GM18951 (cell line): ENCODE measurements around the gene CEP192.

Source experiments
- POLR2A ChIP-seq: IDR thresholded peaks from 4 replicates; pipeline ENCODE4 v1.6.1; 2011; ENCODE audit warnings: mild to moderate bottlenecking; ENCODE audit not compliant: insufficient read length, insufficient read depth; ENCODE audit errors: extremely low read depth
- in situ Hi-C: fragments of 300-500 bp; cut with MboI; formaldehyde crosslinking; loops from one replicate; pipeline ENCODE4 v1.12.0; 2022; ENCODE audit warnings: low sequenced_read_pairs, mixed read lengths, inconsistent platforms; ENCODE audit not compliant: unreplicated experiment

Gene CEP192

GRCh38 chr18:13025233-13025632 lies 34.1 kb downstream of the CEP192 start:
- in situ Hi-C loops, result no loop called here
- TF ChIP-seq POLR2A, result no peak

DNA sequence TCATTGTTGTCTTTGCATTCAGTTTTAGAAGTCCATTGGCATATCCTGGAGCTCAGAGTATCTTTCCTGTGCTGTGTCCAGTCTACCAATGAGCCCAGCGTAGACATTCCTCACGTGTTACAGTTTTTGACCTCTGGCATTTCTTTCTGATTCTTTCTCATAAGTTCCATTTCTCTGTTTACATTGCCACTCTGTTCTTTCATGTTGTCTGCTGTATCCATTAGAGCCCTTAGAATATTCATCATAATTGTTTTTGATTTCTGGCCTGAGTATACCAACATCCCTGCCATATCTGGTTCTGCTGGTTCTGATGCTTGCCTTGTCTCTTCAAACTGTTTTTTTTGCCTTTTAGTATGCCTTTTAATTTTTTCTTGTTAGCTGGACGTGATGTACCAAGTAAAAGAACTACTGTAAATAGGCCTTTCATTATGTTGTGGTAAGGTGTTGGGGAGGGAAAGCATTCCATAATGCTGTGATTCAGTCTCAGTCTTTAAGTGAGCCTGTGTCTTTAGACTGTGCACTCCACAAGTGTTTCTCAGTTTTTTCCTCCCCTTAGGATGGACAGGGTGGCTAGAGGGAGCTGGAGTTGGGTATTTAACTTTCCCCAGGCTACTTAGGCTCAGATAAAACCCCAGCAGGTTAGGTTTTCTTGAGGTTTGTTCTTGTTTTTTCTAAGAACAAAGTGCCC lies 35.6 kb downstream of the CEP192 start:
- no peak for TF ChIP-seq POLR2A
- in situ Hi-C loops, result no loop called here

DNA sequence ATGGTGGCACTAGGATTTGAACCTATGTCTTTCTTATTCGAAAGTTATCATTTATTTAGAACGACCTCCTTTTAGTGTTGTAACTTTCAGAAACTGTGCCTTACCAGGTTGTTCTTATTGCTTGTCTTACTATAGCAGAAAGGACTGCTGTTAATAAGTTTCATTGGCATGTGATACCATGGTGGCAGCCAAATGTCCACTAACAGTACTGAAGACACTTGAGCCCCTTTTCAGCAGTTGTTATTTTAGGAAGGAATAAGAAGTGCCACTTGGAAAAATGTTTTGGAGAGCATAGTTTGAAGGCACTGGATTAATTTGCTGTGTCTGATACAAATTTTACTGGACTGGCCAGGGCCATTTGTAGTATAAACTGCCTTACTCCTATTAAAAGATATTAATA lies 37.7 kb downstream of the CEP192 start:
- no peak for TF ChIP-seq POLR2A
- in situ Hi-C loops, result no loop called here

DNA sequence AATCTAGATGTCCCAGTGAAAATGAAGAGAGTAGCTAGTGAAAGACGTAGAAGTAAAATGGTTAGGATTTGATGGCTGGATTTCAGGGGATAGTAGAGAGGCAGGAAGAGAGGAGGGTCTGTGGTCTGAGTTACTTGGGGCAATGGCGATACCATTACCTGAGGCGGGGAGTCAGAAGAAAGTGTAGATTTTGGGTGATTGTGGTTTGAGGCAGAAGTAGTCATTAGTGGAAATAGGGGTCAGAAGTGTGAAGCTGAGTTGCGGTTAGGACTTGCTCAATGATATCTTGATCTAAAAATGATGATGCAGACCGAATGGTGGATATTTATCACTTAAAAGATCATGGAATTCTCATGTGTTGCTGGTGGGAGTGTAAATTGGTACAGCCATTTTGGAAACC lies 41.0 kb downstream of the CEP192 start:
- in situ Hi-C loops, result no loop called here
- no peak for TF ChIP-seq POLR2A

DNA sequence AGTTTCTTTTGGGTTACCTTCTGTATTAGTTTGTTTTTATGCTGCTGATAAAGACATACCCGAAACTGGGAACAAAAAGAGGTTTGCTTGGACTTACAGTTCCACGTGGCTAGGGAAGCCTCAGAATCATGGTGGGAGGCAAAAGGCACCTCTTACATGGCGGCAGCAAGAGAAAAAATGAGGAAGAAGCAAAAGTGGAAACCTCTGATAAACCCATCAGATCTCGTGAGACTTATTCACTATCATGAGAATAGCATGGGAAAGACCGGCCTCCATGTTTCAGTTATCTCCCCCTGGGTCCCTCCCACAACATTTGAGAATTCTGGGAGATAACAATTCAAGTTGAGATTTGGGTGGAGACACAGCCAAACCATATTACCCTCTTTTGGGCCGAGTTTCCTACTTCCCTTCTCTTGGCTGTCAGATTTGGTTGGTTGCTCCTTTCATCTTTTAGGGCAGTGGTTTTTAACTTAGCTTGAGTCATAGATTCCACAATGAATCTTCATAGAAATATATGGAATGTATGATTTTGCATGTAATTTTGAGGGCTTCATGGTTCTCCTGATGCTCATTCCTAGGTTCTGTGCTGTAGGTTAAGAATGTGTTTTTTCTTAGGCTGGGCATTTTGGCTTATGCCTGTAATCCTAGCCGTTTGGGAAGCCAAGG lies 44.2 kb downstream of the CEP192 start:
- TF ChIP-seq POLR2A, result no peak
- in situ Hi-C loops, result no loop called here

DNA sequence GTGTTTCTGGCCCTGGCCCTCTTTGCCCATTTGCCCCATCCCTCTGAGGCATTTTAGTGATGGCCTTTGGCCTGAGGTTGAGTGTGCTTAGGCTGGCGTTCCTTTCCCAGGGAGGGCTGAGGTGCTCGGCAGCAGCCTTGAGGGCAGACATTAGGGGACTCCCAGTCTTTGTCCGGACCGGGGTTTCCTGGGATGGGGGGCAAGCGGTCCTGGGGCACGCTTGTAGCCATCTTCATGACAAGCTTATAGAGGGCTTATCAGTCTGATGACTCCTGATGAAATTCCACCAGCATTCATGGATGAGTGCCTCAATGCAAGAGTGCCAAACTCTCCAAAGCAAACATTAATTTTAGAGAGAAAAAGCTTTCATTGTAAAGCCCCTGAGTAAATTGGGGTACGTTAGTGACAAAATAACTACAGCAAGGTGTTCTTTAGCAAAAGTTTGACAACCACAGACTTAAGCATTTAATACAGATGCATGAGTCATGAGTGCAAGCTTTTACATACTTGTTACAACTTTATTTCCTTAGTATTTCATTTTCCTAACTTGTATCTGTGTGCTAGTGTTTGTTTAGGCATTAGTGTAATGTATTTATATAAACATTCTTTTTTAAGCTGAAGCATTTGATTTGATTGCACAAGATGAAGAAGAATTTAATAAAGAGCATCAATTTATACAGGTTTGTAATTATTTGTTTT lies 45.6 kb downstream of the CEP192 start:
- in situ Hi-C loops, result no loop called here

DNA sequence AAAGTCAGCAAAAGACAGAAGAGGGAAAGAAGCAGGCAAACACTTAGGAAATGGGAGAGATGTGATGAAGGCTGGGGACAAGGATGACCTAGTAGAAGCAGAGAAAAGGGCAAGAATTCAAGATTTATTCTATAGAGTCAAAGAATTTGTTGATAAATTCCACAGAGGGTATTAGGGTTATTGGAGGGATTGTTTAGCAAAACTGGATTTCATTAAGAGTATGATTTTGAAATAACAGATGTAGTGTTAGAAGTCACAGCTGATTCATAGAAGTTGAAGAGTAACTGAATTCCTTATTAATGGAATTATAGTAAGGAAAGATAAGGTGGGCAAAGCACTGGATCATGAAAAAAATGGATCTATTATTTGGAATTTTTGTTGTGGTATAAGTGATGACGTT lies 48.6 kb downstream of the CEP192 start:
- in situ Hi-C loops, result no loop called here
- TF ChIP-seq POLR2A, result no peak

More for the DNA sequence above, 45.6 kb downstream of the CEP192 start:
- no peak for TF ChIP-seq POLR2A

- TF ChIP-seq POLR2A, result no peak
- in situ Hi-C loops, result no loop called here
These were observed 51.9 kb downstream of the CEP192 start for GRCh38 chr18:13043066-13043465.

DNA sequence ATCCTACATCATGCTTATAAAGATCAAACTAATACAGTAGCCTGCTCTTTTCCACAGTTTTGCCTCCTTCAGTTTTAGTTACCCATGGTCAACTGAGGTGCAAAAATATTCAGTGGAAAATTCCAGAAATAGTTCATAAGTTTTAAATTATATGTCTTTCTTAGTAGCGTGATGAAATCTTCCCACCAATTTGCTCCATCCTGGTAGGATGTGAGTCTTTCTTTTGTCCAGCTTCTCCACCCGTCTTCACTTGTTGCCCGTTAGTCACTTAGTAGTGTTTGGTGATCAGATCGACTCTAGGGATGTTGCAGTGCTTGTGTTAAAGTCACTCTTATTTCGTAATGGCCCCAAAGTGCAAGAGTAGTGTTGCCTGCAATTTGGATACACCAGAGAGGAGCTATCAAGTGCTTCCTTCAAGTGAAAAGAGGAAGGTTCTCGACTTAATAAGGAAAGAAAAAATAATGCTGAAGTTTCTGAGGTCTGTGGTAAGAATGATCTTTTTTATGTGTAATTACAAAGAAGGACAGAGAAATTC lies 57.0 kb downstream of the CEP192 start:
- in situ Hi-C loops, result no loop called here
- TF ChIP-seq POLR2A, result no peak

DNA sequence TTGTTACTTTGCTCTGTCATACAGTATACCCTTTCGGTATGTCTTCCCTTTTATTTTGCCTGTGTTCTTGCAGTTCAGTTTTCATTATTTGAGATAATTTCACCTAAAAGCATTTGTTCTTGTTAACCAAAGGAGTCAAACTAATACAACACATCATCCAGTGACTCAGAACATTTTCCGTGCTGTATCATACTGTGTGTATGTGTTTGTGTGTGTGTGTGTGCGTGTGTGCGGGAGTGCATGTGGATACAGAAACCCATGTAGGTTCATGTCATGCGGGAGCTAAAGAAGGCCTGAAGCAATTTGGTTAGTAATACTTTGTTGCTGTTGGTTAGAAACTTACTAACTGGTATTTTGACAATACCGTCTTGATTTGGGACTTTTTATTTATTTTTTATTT lies 60.0 kb downstream of the CEP192 start:
- TF ChIP-seq POLR2A, result no peak
- in situ Hi-C loops, result no loop called here

DNA sequence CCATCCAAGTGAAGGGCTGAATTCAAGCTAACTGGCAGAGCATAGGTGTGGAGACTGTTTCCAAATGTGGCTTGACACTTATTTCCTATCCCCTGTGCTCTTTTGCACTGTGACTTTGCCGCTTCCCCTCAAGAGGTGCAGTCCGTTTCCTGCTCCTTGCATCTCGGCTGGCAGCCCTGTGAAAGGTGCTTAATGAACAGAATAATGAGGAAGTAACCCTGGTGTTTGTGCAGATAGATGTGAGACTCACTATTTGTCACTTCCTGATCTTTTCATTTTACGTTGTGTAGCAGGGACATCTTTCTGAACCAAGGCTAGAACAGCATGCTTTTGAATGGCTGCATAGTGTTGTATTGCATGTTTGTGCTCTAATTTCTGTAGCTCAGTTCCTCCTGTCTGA lies 60.8 kb downstream of the CEP192 start:
- TF ChIP-seq POLR2A, result no peak
- in situ Hi-C loops, result no loop called here

DNA sequence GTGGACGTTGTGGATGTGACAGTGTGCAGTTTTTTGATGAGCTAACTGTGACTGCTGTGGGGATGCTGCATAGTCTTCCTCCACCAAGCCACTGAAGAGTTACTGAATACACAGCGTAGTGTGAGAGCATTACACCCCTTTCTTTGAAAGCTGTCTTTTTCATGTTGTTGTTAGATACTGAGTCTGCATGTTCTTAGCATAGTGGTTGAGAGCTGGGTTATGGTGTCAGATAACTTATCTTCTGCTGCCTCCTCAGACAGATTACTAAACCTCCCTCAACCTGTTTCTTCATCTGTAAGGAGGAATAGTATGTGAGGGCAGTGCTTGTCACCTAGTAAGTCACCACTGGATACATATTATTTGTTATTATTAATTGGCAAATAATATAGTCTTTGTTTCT lies 63.2 kb downstream of the CEP192 start:
- in situ Hi-C loops, result no loop called here
- TF ChIP-seq POLR2A, result no peak

- TF ChIP-seq POLR2A, result no peak
- in situ Hi-C loops, result no loop called here
These were observed 70.5 kb downstream of the CEP192 start for GRCh38 chr18:13061630-13062189.

- in situ Hi-C loops, result no loop called here
- no peak for TF ChIP-seq POLR2A
These were observed 76.0 kb downstream of the CEP192 start for GRCh38 chr18:13067124-13067523.

- in situ Hi-C loops, result no loop called here
- TF ChIP-seq POLR2A, result no peak
These were observed 76.8 kb downstream of the CEP192 start for GRCh38 chr18:13067966-13068365.
